Placental pericyte (primary cell): Measurements from ENCODE around the gene RNASE8. TPM values are rescaled to one million over a fixed set of nuclear protein-coding genes. Genes with fewer than 3 reads are reported as not detected.

ENCODE experiments used
- total RNA-seq: library from RNA; depleted of rRNA; stranded (reverse); fragments of >200 nt; gene quantifications from 2 replicates; pipeline ENCODE4 v1.2.3, GENCODE V29; 2012

Gene RNASE8, protein sequence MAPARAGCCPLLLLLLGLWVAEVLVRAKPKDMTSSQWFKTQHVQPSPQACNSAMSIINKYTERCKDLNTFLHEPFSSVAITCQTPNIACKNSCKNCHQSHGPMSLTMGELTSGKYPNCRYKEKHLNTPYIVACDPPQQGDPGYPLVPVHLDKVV
- total RNA-seq = not detected in 2 replicates

DNA sequence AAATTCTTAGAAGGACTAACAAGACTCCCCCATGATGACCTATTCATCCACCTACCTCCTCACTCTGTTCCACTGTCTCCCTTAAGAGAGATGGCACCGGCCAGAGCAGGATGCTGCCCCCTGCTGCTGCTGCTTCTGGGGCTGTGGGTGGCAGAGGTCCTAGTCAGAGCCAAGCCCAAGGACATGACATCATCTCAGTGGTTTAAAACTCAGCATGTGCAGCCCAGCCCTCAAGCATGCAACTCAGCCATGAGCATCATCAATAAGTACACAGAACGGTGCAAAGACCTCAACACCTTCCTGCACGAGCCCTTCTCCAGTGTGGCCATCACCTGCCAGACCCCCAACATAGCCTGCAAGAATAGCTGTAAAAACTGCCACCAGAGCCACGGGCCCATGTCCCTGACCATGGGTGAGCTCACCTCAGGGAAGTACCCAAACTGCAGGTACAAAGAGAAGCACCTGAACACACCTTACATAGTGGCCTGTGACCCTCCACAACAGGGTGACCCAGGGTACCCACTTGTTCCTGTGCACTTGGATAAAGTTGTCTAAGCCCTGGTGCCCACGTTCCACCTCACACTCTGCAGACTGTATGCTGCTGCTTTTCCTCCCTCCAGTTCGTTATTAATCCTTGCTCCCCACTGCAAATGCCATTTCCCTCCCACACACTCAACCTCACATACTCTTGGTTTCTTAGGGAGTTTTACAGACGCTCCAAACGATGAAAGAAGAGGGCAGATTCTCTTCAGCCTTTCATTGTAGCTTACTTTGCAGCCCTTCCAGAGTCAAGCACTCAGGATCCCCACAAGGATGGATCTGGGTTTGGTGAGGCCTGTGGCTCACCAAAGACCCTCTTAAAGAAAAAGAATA, at the start of gene RNASE8:
TSS of gene RNASE8 (plus strand) at position 20 of the 873 bp plus-strand sequence. CDS start at position 91, 71 bp downstream.

DNA sequence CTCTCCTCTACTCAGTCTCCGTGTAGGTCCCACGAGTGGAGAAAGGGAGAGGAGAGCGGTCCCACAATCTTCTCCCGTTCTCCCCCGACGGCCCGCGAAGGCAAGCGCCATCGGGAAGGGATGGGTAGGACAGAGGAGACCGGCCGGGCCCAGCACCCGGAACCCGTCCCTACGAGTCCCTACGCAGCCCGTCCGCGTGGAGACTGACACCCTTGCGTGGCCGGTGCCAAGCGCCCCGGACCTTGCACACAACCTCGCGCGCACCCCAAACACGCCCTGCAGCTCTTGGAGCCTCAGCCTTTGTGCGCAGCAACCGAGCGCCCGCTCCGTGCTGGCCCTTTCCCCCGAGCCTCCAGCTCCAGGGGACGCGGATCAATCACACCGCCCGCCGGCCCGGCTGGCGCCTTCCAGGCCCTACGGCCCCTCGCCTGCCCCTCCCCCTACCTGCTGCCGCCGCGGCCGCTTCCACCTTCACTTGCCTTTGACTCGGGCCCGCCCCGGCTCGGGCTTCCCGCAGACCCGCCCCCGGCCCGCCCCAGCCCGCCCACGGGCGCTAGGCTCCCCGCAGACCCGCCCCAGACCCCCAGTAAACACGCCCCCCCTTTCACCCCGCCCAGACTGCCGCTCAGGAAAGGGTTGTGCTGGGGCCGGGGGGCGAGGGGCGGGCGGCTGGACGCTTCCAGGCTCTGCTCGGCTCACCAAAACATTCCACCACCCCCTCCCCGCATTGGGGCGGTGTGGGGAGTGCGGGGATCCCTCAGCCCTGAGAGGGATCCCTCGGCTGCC, 32.8 kb upstream of the RNASE8 start, which contains the start of gene NDRG2:
TSS of gene NDRG2 (minus strand) at position 477 of the 786 bp plus-strand sequence. CDS start 1,746 bp downstream, outside the sequence.

DNA sequence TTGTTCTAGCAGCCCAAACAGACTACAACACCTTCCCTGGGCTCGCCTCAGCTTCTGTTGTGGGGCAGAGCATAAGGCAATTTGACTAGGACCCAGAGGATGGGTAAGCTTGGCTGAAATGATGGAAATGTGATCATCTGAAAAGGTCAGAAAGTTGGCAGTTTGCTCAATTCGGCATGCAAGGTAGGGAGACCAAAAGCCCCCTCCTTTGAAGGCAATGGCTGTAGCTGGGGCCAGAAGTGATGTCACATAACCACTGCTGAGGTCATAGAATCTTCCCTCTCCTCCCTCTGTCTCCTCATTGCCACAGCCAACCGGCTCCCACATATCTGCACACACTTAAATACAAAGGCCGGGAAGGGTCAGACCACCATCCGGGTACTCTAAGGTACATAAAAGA, 27.7 kb upstream of the RNASE8 start, which contains the start of gene TPPP2:
TSS of gene TPPP2 (plus strand) at position 301 of the 400 bp plus-strand sequence. CDS start 365 bp downstream, outside the sequence.

DNA sequence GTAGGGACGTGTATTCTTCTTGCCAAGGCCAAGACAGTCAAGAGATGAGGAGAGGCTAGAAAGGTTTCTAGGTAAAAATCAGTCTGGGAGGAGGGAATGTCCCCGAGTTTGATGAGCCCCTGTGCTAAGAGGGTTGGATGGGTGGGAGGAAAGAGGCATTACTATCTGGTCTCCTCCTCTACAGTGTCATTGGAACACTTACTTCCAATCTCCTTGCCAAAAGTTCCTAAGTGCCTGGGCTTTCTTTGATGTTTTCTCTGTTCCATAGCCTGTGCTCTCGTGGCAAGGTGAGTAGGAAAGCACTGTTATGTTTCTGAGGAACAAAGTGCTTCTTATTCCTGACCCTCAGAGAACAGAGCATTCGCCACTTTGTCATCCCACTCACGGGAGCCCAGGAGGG, 22.9 kb upstream of the RNASE8 start, which contains the start of gene RNASE13:
TSS of gene RNASE13 (minus strand) at position 101 of the 400 bp plus-strand sequence. CDS start 519 bp downstream, outside the sequence.

DNA sequence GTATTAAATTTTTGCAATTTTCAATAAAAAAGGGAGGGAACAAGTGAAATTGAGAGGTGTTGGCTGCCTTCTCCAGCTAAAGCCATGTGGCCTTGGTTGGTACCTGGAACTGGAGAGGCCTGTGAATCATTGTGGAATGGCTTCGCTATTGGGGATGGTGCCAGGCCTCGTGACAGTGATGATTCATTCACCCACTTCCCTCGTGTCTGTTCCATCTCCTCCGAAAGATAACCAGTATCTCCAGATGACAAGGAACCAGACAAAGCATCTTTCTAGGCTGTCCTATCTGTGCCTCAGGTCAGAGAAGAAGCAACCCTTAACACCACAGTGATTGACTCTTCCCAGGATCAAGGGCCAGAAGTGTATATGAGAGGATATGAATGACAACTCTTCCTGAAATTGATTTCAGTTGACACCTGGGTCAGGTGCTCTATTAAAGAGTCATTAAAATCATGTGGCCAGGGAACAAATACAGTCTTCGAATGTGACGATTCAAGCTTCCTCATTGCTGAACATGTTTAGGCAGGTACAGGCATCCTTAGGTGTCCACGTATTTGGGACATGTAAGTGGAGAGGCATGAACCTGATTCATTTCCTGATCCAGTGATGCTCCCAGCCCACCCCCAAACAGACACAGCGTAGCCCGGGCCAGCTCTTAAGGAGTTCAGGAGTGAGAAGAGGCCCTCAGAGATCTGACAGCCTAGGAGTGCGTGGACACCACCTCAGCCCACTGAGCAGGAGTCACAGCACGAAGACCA, 15.8 kb upstream of the RNASE8 start, which contains the start of gene RNASE7:
TSS of gene RNASE7 (plus strand) at position 687 of the 758 bp plus-strand sequence. CDS start 631 bp downstream, outside the sequence.

DNA sequence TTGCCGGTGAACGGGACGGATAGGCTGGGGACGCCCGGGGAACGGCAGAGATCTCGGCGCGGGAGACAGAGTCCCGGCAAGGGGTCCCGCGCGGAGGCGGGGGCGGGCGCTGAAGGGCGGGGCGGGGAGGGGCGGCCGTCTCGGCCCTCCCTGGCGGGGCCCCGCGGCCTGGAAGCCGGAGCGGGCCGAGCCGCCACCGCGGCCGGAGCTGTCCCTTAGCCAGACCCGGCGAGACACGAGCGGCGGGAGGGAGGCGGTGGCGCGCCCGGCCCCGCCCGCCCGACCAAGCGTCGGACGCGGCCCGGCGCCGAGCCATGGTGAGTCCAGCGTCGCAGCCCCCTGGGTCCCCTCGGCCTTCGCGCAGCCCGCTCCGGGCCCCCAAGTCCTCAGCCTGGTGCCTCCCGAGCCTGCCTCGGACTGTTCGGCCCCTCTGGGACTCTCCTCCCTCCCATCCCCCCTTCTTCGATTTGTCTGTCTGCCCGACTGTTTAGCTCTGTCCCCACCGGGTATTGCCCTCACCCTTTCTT, 12.5 kb downstream of the RNASE8 start, which contains the start of gene ARHGEF40:
TSS of gene ARHGEF40 (plus strand) at position 222 of the 527 bp plus-strand sequence. CDS start at position 315, 93 bp downstream.

DNA sequence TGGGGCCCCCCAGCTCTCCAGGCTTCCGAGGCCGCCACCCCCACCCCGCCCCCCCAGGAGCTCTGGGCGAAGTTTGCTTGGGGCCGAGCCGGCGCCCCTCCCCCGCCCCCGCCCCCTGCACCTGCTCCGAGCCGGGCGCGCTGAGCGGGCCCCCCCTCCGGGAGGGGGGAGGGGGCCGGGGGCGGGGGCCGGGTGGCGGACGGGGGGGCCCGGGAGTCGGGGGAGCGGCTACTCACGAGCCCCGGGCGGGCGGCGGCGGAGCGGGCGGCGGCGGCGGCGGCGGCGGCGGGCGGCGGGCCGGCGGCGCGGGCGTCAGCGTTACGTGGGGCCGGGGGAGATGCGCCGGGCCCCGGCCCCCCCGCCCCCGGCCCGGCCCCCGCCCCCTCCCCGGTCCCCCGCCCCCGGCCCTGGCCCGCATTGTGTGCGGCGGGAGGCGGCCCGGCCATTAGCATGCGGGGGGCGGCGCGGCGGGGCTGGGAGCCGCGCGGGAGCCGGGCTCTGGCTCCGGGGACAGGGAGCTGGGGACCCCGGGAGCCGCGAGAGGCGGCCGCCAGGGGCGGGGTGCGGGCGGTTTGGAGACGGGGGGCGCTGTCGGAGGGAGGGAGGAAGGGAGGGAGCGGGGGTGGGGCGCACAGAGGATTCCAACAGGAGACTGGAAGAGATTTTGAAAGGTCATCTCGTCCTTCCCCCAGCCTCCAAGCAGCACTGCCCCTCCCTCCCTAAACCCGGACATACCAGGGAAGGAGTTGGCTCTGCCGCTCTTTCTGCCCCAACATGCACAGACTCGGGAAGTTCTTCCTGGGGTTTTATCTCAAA, 40.7 kb downstream of the RNASE8 start, which contains the start of gene ZNF219:
TSS of gene ZNF219 (minus strand) at position 580 of the 816 bp plus-strand sequence. CDS start 5,064 bp downstream, outside the sequence.

DNA sequence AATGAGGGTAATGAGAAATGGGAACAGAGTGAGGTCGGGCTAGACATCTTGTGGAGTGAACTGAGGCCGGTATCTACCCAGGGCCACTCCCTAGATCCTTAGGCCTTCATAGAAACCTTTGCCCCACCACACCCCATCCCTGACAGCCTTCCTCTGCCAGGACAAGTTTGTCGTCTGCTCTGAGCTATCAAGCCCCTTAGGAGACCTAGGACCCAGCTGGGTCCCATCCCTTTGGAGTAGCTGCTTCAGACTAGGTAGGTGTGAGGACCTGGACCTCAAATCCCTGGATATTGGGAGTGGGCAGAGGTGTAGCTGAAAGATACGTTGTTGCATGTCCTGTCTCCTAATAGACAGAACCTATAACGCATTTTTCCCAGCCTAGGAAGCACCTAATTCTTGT, 43.3 kb downstream of the RNASE8 start, which contains the start of gene TMEM253:
TSS of gene TMEM253 (plus strand) at position 136 of the 400 bp plus-strand sequence. CDS start 278 bp downstream, outside the sequence.

Other genes starting within 250 kb of the RNASE8 start
- gene RNASE3, start 166.4 kb upstream of the RNASE8 start, total RNA-seq = not detected in 2 replicates
- gene RNASE2, start 102.3 kb upstream of the RNASE8 start, total RNA-seq = not detected in 2 replicates
- gene METTL17, start 67.8 kb upstream of the RNASE8 start, total RNA-seq = 33.3 and 62.6 TPM in 2 replicates
- 0.14 TPM in 1 of 2 replicates, not detected in the other for gene SLC39A2, start 58.5 kb upstream of the RNASE8 start, total RNA-seq
- gene NDRG2, start 32.8 kb upstream of the RNASE8 start, total RNA-seq = 1.7 and 4.2 TPM in 2 replicates
- not detected in 2 replicates for gene TPPP2, start 27.6 kb upstream of the RNASE8 start, total RNA-seq
- not detected in 2 replicates for gene RNASE13, start 23.0 kb upstream of the RNASE8 start, total RNA-seq
- not detected in 2 replicates for gene RNASE7, start 15.5 kb upstream of the RNASE8 start, total RNA-seq
- gene ARHGEF40, start 12.5 kb downstream of the RNASE8 start, total RNA-seq = 17.5 and 57.3 TPM in 2 replicates
- gene ZNF219, start 40.8 kb downstream of the RNASE8 start, total RNA-seq = 1.7 and 7.2 TPM in 2 replicates
- not detected in 2 replicates for gene TMEM253, start 43.2 kb downstream of the RNASE8 start, total RNA-seq
- not detected in 2 replicates for gene OR5AU1, start 98.2 kb downstream of the RNASE8 start, total RNA-seq
- gene HNRNPC, start 211.6 kb downstream of the RNASE8 start, total RNA-seq = 451 and 701 TPM in 2 replicates
- gene RPGRIP1, start 222.3 kb downstream of the RNASE8 start, total RNA-seq = 0.22 and 0.29 TPM in 2 replicates